Testis (tissue), 3 donors: Measurements from ENCODE around the gene FEN1. TPM values are rescaled to one million over a fixed set of nuclear protein-coding genes. Genes with fewer than 3 reads are reported as not detected.

ENCODE experiments used
- DNase-seq: peaks from one replicate; pipeline ENCODE4 v3.0.0-alpha.2; 2019
- H3K27ac ChIP-seq, 2 donors: fragments of 200-600 bp; sonication (generic); one replicate each; pipeline ENCODE4 v1.5.1; 2019
- H3K27me3 ChIP-seq: fragments of 200-600 bp; sonication (generic); one replicate; pipeline ENCODE4 v1.5.1; 2019
- H3K36me3 ChIP-seq: fragments of 200-600 bp; sonication (generic); one replicate; pipeline ENCODE4 v1.5.1; 2017; ENCODE audit warnings: low read depth; ENCODE audit errors: missing control alignments
- H3K4me1 ChIP-seq: fragments of 200-600 bp; sonication (generic); one replicate; pipeline ENCODE4 v1.5.1; 2019
- H3K4me3 ChIP-seq, 2 donors: fragments of 200-600 bp; sonication (generic); one replicate each; pipeline ENCODE4 v1.5.1; 2017 to 2019
- H3K9me3 ChIP-seq: fragments of 200-600 bp; sonication (generic); one replicate; pipeline ENCODE4 v1.5.1; 2017
- CTCF ChIP-seq, 3 experiments: fragments of 450-650 bp in 2 of 3; fragments of 200-600 bp in 1 of 3; sonication (generic) in 1 of 3; IDR thresholded peaks; one replicate each; pipeline ENCODE4 v1.5.1; 2016 to 2019; ENCODE audit warnings: antibody characterized with exemption in 3 of 3, mild to moderate bottlenecking in 2 of 3, moderate library complexity in 1 of 3
- POLR2A ChIP-seq: fragments of 450-650 bp; IDR thresholded peaks from one replicate; pipeline ENCODE4 v1.6.1; 2017; ENCODE audit warnings: antibody characterized with exemption, mild to moderate bottlenecking, moderate library complexity
- WGBS, 2 donors: methylation state at CpG; one replicate each; pipeline ENCODE4 v1.1.5; 2018; 5-methylcytosine and 5-hydroxymethylcytosine counted together
- intact Hi-C: fragments of 100-400 bp; cut with DNase I; formaldehyde crosslinking; loops from one replicate; pipeline ENCODE4 v1.15.1; 2023; ENCODE audit warnings: low total_unique reads
- polyA plus RNA-seq: library from polyadenylated mRNA; stranded (reverse); fragments of 350-450 nt; fragmentation: Illumina TruSeq; extraction: RNeasy Lipid Tissue Mini Kit (QIAGEN cat#74804); gene quantifications from one replicate; pipeline ENCODE4 v1.2.3, GENCODE V29; 2014; ENCODE audit warnings: low read depth, low replicate concordance; ENCODE audit not compliant: insufficient read depth
- total RNA-seq, 2 donors: library from RNA; depleted of rRNA; stranded (reverse); fragments of >200 nt; gene quantifications; one replicate each; pipeline ENCODE4 v1.2.3, GENCODE V29; 2016

FEN1 gene
- total and polyA plus RNA-seq, 3 donors from 2014 or later: 22.7 to 31.5 (median 27.3) TPM

GRCh38 chr11:61775106-61775505, 17.6 kb upstream of the FEN1 start:
- Histone ChIP-seq H3K27me3 (no peaks in the 10 kb centered on the region), H3K27ac (no peak overlapping the region), H3K4me1 (peaks cover 18% of the 10 kb centered on the region), H3K36me3 (no peaks in the 10 kb centered on the region), H3K9me3 (no peaks in the 10 kb centered on the region), H3K4me3 (no peak overlapping the region)
- no peak for DNase-seq
- 88 to 93% methylated on average over 5 to 6 of the region's 6 CpGs for WGBS, 2 donors
- intact Hi-C loops: no loop called here
- TF ChIP-seq POLR2A: no peak
- TF ChIP-seq CTCF (IDR thresholded peaks at IDR 0.05): no peak

- 80 to 89% methylated on average over 15 to 20 of the region's 20 CpGs for WGBS, 2 donors
- Histone ChIP-seq H3K36me3 (no peaks in the 10 kb centered on the region), H3K27me3 (no peaks in the 10 kb centered on the region), H3K4me3 (no peak overlapping the region), H3K27ac (no peak overlapping the region), H3K4me1 (peaks cover 18% of the 10 kb centered on the region), H3K9me3 (no peaks in the 10 kb centered on the region)
- intact Hi-C loops: no loop called here
- TF ChIP-seq POLR2A (no peak), CTCF (IDR thresholded peaks at IDR 0.05) (no peak)
- DNase-seq: no peak
Observed at GRCh38 chr11:61775606-61776554, 16.8 kb upstream of the FEN1 start.

DNA sequence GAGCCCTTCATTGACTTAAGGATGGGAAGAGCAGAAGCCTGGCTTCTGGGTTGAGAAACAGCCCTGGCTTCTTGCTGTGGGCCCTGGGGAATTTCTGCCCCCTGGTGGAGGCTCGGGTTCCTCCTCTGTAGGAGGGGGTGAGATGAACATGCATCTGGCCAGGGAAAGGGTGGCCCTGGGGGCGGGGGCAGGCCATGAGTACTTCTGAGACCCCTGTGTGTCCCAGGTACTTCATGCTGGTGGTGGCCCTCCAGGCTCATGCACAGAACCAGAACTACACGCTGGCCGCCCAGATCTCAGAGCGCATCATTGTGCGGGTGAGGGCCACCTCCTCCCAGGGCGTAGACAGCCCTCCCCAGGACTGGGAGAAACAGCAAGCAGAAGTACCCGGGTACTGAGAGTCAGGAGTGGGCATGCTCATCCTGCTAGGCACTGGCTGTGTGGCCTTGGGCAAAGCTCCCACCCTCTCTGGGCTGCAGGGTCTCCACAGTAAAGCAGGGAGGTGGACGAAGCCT, 16.1 kb upstream of the FEN1 start:
- Histone ChIP-seq H3K9me3 (no peaks in the 10 kb centered on the region), H3K4me1 (peaks cover 18% of the 10 kb centered on the region), H3K36me3 (no peaks in the 10 kb centered on the region), H3K4me3 (no peak overlapping the region), H3K27ac (peak overlapping the region in 1 of 2 donors; percentile 64), H3K27me3 (no peaks in the 10 kb centered on the region)
- intact Hi-C loops: no loop called here
- TF ChIP-seq POLR2A (no peak), CTCF (IDR thresholded peaks at IDR 0.05) (peak; percentile 52 to 69 (median 64))
- 46% methylated on average over 5 to 8 of the region's 9 CpGs for WGBS, 2 donors
- DNase-seq: peak; percentile 80

DNA sequence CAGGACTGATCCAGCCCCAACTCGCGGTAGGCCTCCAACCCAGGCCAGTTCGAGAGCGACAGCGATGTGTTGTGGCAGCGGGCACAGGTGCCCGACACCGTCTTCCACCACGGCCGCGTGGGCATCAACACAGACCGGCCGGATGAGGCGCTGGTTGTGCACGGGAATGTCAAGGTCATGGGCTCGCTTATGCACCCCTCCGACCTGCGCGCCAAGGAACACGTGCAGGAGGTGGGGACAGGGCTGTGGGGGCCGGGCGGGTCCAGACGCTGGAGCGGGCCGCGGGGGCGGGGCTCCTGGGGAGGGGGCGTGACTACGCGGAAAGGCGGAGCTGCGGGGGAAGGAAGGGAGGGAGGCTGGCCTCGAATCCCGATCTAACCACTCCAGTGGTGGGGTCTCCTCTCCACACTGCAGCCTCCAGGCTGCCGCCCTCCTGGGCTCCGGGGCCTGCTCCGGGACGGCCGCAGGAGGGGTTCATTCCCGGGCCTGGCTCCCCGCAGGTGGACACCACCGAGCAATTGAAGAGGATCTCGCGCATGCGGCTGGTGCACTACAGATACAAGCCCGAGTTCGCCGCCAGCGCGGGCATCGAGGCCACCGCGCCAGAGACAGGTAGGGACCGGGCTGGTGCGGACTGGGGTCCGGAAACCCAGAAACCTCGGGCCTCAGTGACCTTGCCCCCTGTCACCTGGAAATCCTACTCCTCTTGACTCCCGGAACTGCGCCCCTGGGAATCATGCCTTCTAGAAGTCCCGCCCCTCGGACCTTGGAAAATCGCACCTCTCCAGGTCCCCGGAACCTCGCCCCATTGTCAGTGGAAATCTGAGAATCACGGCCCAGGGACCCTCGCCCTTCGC, 15.2 kb upstream of the FEN1 start:
- peak; percentile 82 for DNase-seq
- peaks cover 18% of the 10 kb centered on the region for H3K4me1 ChIP-seq
- intact Hi-C loops: no loop called here
- H3K27me3 ChIP-seq: no peaks in the 10 kb centered on the region
- peak overlapping the region; percentile 12 to 34 for H3K4me3 ChIP-seq
- H3K27ac ChIP-seq: peak overlapping the region in 1 of 2 donors; percentile 64
- 32 to 77% methylated on average over 11 to 62 of the region's 67 CpGs for WGBS, 2 donors
- H3K9me3 ChIP-seq: no peaks in the 10 kb centered on the region
- H3K36me3 ChIP-seq: no peaks in the 10 kb centered on the region
- TF ChIP-seq CTCF (IDR thresholded peaks at IDR 0.05) (no peak), POLR2A (no peak)
